SU-DHL-6 (cell line): ENCODE results near the gene CTSA.

ENCODE experiments used
- CTCF ChIP-seq: fragments of 200-600 bp; sonication (generic); IDR thresholded peaks from one replicate; pipeline ENCODE4 v1.5.1; 2017; ENCODE audit warnings: antibody characterized with exemption, mild to moderate bottlenecking, low read length, moderate library complexity; ENCODE audit not compliant: insufficient read depth, poor library complexity, severe bottlenecking
- EZH2phosphoT487 ChIP-seq: fragments of 200-600 bp; sonication (generic), shearing (Covaris generic); conservative IDR thresholded peaks from 2 replicates; pipeline ENCODE4 v1.6.1; 2018; ENCODE audit warnings: mild to moderate bottlenecking, antibody characterized with exemption, low read length, moderate library complexity, mixed read lengths

GRCh38 chr20:45921337-45922189 is 30.4 kb downstream of the CTSA start:
- TF ChIP-seq CTCF (no peak), EZH2phosphoT487 (no peak)
